ENCODE results near the gene ZNF79.
A peak's percentile ranks its signal among the peaks of the same experiment; 100 is the strongest.

Gene ZNF79

GRCh38 chr9:127392166-127392565, 32.0 kb upstream of the ZNF79 start:
- no peak for DNase-seq (ENCODE audit: low read depth)
- H3K4me3 ChIP-seq (ENCODE audit: low read length), result no peak overlapping the region
- no peak for TF ChIP-seq CTCF (conservative IDR thresholded peaks at IDR 0.05; ENCODE audit: low read depth, low read length)

- TF ChIP-seq CTCF (conservative IDR thresholded peaks at IDR 0.05; ENCODE audit: low read depth, low read length), result no peak
- no peak overlapping the region for H3K4me3 ChIP-seq (ENCODE audit: low read length)
Measured at GRCh38 chr9:127392976-127393375, 31.2 kb upstream of the ZNF79 start.

GRCh38 chr9:127393645-127394044, 30.5 kb upstream of the ZNF79 start:
- no peak overlapping the region for H3K4me3 ChIP-seq (ENCODE audit: low read length)
- TF ChIP-seq CTCF (conservative IDR thresholded peaks at IDR 0.05; ENCODE audit: low read depth, low read length), result peak; percentile 34
- DNase-seq (ENCODE audit: low read depth), result no peak

More at GRCh38 chr9:127392976-127393375, 31.2 kb upstream of the ZNF79 start:
- no peak for DNase-seq (ENCODE audit: low read depth)

GRCh38 chr9:127395497-127396252, 28.5 kb upstream of the ZNF79 start:
- DNase-seq (ENCODE audit: low read depth), result no peak
- peak overlapping the region; percentile 72 for H3K4me3 ChIP-seq (ENCODE audit: low read length)
- no peak for TF ChIP-seq CTCF (conservative IDR thresholded peaks at IDR 0.05; ENCODE audit: low read depth, low read length)

- peak overlapping the region; percentile 72 for H3K4me3 ChIP-seq (ENCODE audit: low read length)
- DNase-seq (ENCODE audit: low read depth), result no peak
- no peak for TF ChIP-seq CTCF (conservative IDR thresholded peaks at IDR 0.05; ENCODE audit: low read depth, low read length)
Measured at GRCh38 chr9:127396253-127396807, 27.9 kb upstream of the ZNF79 start.

- TF ChIP-seq CTCF (conservative IDR thresholded peaks at IDR 0.05; ENCODE audit: low read depth, low read length), result peak; percentile 9
- DNase-seq (ENCODE audit: low read depth), result peak; percentile 99
- peak within 1 kb of the TSS; percentile 72 for H3K4me3 ChIP-seq (ENCODE audit: low read length)
Measured at GRCh38 chr9:127396808-127397645, 27.2 kb upstream of the ZNF79 start, which contains the start of gene SLC2A8. Gene SLC2A8 (plus strand): TSS chr9:127397169. CDS start chr9:127397231, 62 bp downstream.

Data from retinal pigment epithelial cell (primary cell).